Sigmoid colon (tissue), 7 donors: ENCODE results near the gene PRDX5. TPM values are rescaled to one million over a fixed set of nuclear protein-coding genes. Genes with fewer than 3 reads are reported as not detected.

Experiments used
- DNase-seq: peaks from one replicate; pipeline ENCODE4 v3.0.0-alpha.2; 2019
- H3K27ac ChIP-seq, 4 donors: fragments of 200-600 bp; sonication (generic); one replicate each; pipeline ENCODE4 v1.5.1; 2016 to 2019; ENCODE audit warnings: mild to moderate bottlenecking in 1 of 4
- H3K27me3 ChIP-seq, 3 donors: fragments of 200-600 bp; sonication (generic); one replicate each; pipeline ENCODE4 v1.5.1; 2019; ENCODE audit warnings: mild to moderate bottlenecking in 1 of 3
- H3K36me3 ChIP-seq, 4 donors: fragments of 200-600 bp; sonication (generic); one replicate each; pipeline ENCODE4 v1.5.1; 2016 to 2019
- H3K4me1 ChIP-seq, 4 donors: fragments of 200-600 bp; sonication (generic); one replicate each; pipeline ENCODE4 v1.5.1; 2017 to 2019
- H3K4me3 ChIP-seq, 4 donors: fragments of 200-600 bp; sonication (generic); one replicate each; pipeline ENCODE4 v1.5.1; 2017 to 2019; ENCODE audit warnings: mild to moderate bottlenecking in 2 of 4, moderate library complexity in 1 of 4
- H3K9me3 ChIP-seq, 4 donors: fragments of 200-600 bp in 3 of 4; sonication (generic) in 3 of 4; one replicate each; pipeline versions ENCODE4 v1.5.1 to v1.6.1; 2013 to 2019
- EP300 ChIP-seq, 4 donors: sonication (generic); formaldehyde crosslinking; IDR thresholded peaks; one replicate each; pipeline ENCODE4 v1.6.1; 2017; ENCODE audit warnings: antibody characterized with exemption in 4 of 4
- POLR2A ChIP-seq, 2 donors: fragments of 450-650 bp; IDR thresholded peaks; one replicate each; pipeline ENCODE4 v1.6.1; 2016; ENCODE audit warnings: antibody characterized with exemption in 2 of 2, mild to moderate bottlenecking in 2 of 2, moderate library complexity in 2 of 2
- POLR2AphosphoS5 ChIP-seq, 4 donors: sonication (generic); formaldehyde crosslinking; IDR thresholded peaks; one replicate each; pipeline ENCODE4 v1.6.1; 2017; ENCODE audit warnings: antibody characterized with exemption in 4 of 4
- WGBS, 2 donors: extraction: QIAGEN DNeasy Blood & Tissue Kit; methylation state at CpG; one replicate each; pipeline ENCODE4 v1.1.7; 2013; 5-methylcytosine and 5-hydroxymethylcytosine counted together
- intact Hi-C: fragments of 100-400 bp; cut with DNase I; formaldehyde crosslinking; loops from one replicate; pipeline ENCODE4 v1.15.1; 2023
- polyA plus RNA-seq, 3 donors: library from polyadenylated mRNA; stranded (reverse); fragments of 200-250 nt; gene quantifications; one replicate each; pipeline ENCODE4 v1.2.3, GENCODE V29; 2013
- total RNA-seq, 4 donors: library from RNA; depleted of rRNA; stranded (reverse); fragments of >200 nt; gene quantifications; one replicate each; pipeline ENCODE4 v1.1.0, GENCODE V29; 2016
- TF ChIP-seq, protein P1 (sequence below), 4 experiments: fragments of 450-650 bp in 3 of 4; fragments of 200-600 bp in 1 of 4; IDR thresholded peaks; one replicate each; pipeline ENCODE4 v1.5.1; 2016 to 2019; ENCODE audit warnings: antibody characterized with exemption in 4 of 4, mild to moderate bottlenecking in 3 of 4, moderate library complexity in 2 of 4
- donor health status: healthy with polysubstance abuse.
- donor health status: Bipolar disorder and iron deficiency.
- donor health status: healthy.

PRDX5 gene
- total and polyA plus RNA-seq, 7 donors, result 169 to 1,045 (median 269) TPM

DNA sequence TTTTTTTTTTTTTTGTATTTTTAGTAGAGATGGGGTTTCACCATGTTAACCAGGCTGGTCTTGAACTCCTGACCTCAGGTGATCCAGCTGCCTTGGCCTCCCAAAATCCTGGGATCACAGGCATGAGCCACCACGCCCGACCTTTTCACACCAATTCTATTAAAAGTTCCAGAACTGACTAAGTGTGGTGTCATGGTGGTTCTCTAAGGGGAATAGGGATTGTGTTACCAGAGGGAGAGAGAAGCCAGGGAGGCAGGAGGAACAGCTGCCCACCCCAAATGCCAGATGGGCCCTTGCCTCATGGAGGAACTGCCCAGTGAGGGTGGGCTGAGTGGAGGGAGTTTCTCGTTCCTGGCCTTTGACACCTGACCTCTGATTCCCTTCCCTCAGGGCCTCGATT is 47.0 kb downstream of the PRDX5 start:
- 88% methylated on average over 4 of the region's 4 CpGs for WGBS, 2 donors
- no peaks in the 10 kb centered on the region for H3K9me3 ChIP-seq
- H3K4me3 ChIP-seq, result no peak overlapping the region
- H3K4me1 ChIP-seq, result peaks cover 0 to 8% (median 7%) of the 10 kb centered on the region in 4 donors
- H3K27me3 ChIP-seq, result no peaks in the 10 kb centered on the region
- intact Hi-C loops, result no loop called here
- DNase-seq, result no peak
- no peak for TF ChIP-seq POLR2AphosphoS5 (IDR thresholded peaks at IDR 0.05)
- TF ChIP-seq, protein P1, sequence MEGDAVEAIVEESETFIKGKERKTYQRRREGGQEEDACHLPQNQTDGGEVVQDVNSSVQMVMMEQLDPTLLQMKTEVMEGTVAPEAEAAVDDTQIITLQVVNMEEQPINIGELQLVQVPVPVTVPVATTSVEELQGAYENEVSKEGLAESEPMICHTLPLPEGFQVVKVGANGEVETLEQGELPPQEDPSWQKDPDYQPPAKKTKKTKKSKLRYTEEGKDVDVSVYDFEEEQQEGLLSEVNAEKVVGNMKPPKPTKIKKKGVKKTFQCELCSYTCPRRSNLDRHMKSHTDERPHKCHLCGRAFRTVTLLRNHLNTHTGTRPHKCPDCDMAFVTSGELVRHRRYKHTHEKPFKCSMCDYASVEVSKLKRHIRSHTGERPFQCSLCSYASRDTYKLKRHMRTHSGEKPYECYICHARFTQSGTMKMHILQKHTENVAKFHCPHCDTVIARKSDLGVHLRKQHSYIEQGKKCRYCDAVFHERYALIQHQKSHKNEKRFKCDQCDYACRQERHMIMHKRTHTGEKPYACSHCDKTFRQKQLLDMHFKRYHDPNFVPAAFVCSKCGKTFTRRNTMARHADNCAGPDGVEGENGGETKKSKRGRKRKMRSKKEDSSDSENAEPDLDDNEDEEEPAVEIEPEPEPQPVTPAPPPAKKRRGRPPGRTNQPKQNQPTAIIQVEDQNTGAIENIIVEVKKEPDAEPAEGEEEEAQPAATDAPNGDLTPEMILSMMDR (IDR thresholded peaks at IDR 0.05), result no peak
- no peak for TF ChIP-seq POLR2A (IDR thresholded peaks at IDR 0.05)
- no peak for TF ChIP-seq EP300 (IDR thresholded peaks at IDR 0.05)
- H3K36me3 ChIP-seq, result peaks cover 12 to 88% (median 51%) of the 10 kb centered on the region in 4 donors
- H3K27ac ChIP-seq, result no peak overlapping the region

- WGBS, 2 donors, result 93 to 95% methylated on average over 1 of the region's 1 CpG
- DNase-seq, result no peak
- Histone ChIP-seq H3K4me3 (no peak overlapping the region), H3K4me1 (peaks cover 0 to 2% (median 0%) of the 10 kb centered on the region in 4 donors), H3K36me3 (peaks cover 12 to 96% (median 51%) of the 10 kb centered on the region in 4 donors), H3K9me3 (no peaks in the 10 kb centered on the region), H3K27me3 (no peaks in the 10 kb centered on the region), H3K27ac (no peak overlapping the region)
- intact Hi-C loops, result no loop called here
- TF ChIP-seq POLR2AphosphoS5 (IDR thresholded peaks at IDR 0.05) (no peak), EP300 (IDR thresholded peaks at IDR 0.05) (no peak), POLR2A (IDR thresholded peaks at IDR 0.05) (no peak)
- TF ChIP-seq, protein P1 (IDR thresholded peaks at IDR 0.05), result no peak
Measured at GRCh38 chr11:64366751-64367150, 48.8 kb downstream of the PRDX5 start.

GRCh38 chr11:64367931-64368672 is 50.2 kb downstream of the PRDX5 start:
- intact Hi-C loops, result no loop called here
- TF ChIP-seq POLR2A (IDR thresholded peaks at IDR 0.05) (no peak), EP300 (IDR thresholded peaks at IDR 0.05) (no peak), POLR2AphosphoS5 (IDR thresholded peaks at IDR 0.05) (no peak)
- TF ChIP-seq, protein P1 (IDR thresholded peaks at IDR 0.05), result no peak
- no peaks in the 10 kb centered on the region for H3K27me3 ChIP-seq
- no peaks in the 10 kb centered on the region for H3K9me3 ChIP-seq
- no peak overlapping the region for H3K4me3 ChIP-seq
- peaks cover 12 to 83% (median 45%) of the 10 kb centered on the region in 4 donors for H3K36me3 ChIP-seq
- DNase-seq, result no peak
- peaks cover 0 to 11% (median 8%) of the 10 kb centered on the region in 4 donors for H3K4me1 ChIP-seq
- H3K27ac ChIP-seq, result no peak overlapping the region
- 93 to 97% methylated on average over 46 of the region's 46 CpGs for WGBS, 2 donors

DNA sequence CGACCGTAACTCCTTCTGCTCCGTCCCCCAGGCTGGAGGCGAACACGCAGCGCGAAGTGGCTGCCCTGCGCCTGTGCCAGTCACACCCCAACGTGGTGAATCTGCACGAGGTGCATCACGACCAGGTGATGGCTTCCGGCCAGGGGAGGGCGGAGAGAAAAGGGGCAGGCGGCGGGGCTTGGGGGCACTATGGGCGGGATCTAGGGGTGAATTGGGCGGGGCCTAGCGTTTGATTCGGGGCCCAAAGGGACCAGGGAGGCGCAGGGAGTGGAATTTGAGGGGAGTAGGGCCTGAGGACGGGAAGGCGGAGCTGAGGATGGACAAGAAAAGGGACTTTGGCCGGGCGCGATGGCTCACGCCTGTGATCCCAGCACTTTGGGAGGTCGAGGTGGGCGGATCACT is 50.8 kb downstream of the PRDX5 start:
- H3K27ac ChIP-seq, result no peak overlapping the region
- WGBS, 2 donors, result 95 to 96% methylated on average over 28 of the region's 28 CpGs
- peaks cover 0 to 11% (median 8%) of the 10 kb centered on the region in 4 donors for H3K4me1 ChIP-seq
- DNase-seq, result no peak
- H3K9me3 ChIP-seq, result no peaks in the 10 kb centered on the region
- peaks cover 12 to 77% (median 45%) of the 10 kb centered on the region in 4 donors for H3K36me3 ChIP-seq
- intact Hi-C loops, result no loop called here
- no peak overlapping the region for H3K4me3 ChIP-seq
- TF ChIP-seq, protein P1 (IDR thresholded peaks at IDR 0.05), result no peak
- no peak for TF ChIP-seq POLR2AphosphoS5 (IDR thresholded peaks at IDR 0.05)
- no peak for TF ChIP-seq POLR2A (IDR thresholded peaks at IDR 0.05)
- TF ChIP-seq EP300 (IDR thresholded peaks at IDR 0.05), result no peak
- H3K27me3 ChIP-seq, result no peaks in the 10 kb centered on the region
